Epidermal melanocyte (primary cell): ENCODE measurements around the gene CCDC28A.
"Not testable (repeated sequence)": the region's sequence is repeated elsewhere in the genome, so short reads cannot be mapped to it uniquely, and the experiment has no call there.

ENCODE experiments used
- DNase-seq: peaks from one replicate; pipeline ENCODE4 v3.0.0; 2011; ENCODE audit warnings: low spot score; ENCODE audit not compliant: insufficient read length

CCDC28A gene

DNA sequence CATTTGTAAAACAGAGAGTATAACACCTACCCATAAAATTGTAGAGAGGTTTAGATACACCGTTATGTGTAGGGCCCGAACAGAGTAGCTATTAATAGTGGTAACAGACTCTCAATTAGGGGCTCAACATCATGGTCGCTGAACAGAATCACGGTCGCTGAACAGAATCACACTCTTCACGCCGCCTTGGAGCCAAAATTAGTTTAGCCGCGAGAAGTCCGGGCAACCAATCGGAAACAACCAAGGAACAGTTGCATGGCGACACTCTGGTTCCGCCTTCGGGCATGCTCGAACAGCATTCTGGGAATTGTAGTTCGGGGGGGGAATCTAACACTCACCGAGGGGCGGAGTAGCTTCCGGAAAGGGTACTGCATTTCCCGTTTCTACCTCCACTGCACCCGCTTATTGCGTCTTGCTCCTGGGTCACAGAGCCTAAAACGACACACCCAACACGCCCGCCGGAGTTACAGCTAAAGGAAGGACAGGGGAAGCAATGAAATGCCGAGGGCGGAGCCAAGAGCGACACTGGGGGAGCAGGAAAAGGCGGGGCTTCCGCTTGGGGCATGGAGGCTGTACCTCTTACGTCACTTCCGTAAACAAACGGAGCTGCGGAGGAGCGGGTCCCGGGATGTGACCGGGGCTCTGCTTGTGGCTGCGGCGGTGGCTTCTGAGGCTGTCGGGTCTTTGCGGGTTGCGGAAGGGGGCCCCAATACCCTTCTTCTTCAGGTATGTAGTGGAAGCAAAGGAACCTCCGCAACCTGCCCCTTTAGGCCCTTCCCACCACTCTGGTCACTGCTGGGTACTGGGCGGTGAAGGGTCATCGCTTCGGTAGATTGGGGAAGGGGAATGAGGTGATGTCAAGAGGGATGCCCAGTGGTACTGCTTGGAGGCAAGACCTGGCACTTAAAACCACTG lies at the start of gene CCDC28A:
TSS of gene CCDC28A (plus strand) at position 593 of the 915 bp plus-strand sequence. CDS start 2,352 bp downstream, outside the sequence.
- DNase-seq: peak; percentile 84

DNA sequence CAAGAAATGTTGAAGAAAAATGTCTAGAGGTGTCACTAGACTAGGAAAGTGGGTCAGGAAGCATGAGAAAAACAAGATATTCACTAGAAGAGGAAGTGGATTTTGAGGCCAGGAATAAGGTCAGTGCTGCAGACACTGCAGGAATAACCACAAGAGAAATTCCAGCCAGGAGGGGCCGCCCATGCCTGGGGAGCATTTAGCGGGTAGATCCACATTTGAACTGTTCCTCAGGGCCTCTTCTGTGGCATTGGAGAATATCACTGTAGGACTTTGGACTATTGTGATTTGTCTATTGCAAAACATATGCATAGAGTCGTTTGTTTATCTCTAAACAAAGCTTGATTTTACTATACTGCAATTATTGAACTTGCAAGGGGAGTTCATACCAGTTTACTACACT lies 49.6 kb upstream of the CCDC28A start:
- DNase-seq: peak; percentile 42

GRCh38 chr6:138726066-138726756 lies 47.4 kb upstream of the CCDC28A start:
- no peak for DNase-seq

- DNase-seq: no peak
These were observed 46.8 kb upstream of the CCDC28A start for GRCh38 chr6:138726757-138727097.

DNA sequence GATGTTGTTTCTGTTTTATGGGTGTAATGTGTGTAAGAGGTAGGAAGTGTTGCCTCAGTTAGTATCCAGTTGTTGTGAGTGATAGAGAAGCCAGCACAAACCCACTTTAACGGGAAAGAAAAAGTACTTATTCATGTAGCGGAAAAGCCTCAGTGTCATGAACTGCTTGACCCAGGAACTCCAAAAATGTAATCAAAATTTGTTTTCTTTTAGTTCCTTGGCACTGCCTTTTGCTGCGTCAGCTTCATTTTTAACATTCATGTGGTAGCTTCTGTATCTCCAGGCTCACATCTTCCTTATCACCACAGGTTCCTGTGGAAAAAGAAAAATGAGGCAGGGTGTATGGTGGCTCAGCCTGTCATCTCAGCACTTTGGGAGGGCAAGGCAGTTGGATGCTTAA lies 46.4 kb upstream of the CCDC28A start:
- no peak for DNase-seq

- no peak for DNase-seq
These were observed 44.9 kb upstream of the CCDC28A start for GRCh38 chr6:138728662-138729061.

DNA sequence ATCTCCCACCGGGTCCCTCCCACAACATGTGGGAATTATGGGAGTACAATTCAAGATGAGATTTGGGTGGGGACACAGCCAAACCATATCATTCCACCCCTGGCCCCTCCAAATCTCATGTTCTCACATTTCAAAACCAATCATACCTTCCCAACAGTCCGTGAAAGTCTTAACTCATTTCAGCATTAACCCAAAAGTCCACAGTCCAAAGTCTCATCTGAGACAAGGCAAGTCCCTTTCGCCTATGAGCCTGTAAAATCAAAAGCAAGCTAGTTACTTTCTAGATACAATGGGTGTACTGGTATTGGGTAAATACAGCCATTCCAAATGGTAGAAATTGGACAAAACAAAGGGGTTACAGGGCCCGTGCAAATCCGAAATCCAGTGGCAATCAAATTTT lies 43.5 kb upstream of the CCDC28A start:
- DNase-seq: not testable (repeated sequence)

- DNase-seq: no peak
These were observed 39.0 kb upstream of the CCDC28A start for GRCh38 chr6:138734585-138734984.

- no peak for DNase-seq
These were observed 36.9 kb upstream of the CCDC28A start for GRCh38 chr6:138736640-138737039.

DNA sequence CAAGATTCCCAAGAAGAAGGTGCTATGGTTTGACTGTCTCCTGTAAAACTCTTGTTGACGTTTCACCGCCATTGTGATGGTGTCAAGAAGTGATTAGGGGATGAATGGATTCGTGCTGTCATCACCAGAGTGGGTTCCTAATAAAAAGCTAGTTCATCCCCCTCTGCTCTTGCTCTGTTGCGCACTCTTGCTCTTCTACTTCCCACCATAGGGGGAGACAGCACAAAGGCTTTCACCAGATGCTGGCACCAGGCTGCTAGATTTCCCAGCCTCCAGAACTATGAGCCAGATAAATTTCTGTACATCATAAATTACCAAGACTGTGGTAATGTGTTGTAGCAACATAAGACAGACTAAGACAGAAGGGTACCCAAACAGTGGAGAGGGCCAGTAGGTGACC lies 21.6 kb upstream of the CCDC28A start:
- no peak for DNase-seq

DNA sequence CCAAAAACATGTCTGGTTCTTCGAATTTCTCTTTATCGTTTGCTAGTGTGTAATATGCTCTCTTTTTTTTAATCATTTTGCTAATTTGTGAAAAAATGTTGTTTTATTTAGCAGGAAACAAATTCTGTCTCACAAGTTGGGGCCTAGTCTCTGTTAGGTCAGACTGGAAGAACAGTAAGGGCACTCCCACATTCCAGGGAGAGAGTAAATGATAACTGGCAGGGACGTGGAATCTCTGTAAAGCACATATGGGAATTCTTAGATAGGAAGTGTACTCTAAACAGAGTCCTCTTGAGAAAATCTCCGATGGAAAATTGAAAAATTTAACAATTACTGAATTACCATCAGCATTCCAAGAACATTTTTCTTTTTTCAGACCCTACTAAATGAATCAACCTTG lies 16.4 kb upstream of the CCDC28A start:
- DNase-seq: no peak

DNA sequence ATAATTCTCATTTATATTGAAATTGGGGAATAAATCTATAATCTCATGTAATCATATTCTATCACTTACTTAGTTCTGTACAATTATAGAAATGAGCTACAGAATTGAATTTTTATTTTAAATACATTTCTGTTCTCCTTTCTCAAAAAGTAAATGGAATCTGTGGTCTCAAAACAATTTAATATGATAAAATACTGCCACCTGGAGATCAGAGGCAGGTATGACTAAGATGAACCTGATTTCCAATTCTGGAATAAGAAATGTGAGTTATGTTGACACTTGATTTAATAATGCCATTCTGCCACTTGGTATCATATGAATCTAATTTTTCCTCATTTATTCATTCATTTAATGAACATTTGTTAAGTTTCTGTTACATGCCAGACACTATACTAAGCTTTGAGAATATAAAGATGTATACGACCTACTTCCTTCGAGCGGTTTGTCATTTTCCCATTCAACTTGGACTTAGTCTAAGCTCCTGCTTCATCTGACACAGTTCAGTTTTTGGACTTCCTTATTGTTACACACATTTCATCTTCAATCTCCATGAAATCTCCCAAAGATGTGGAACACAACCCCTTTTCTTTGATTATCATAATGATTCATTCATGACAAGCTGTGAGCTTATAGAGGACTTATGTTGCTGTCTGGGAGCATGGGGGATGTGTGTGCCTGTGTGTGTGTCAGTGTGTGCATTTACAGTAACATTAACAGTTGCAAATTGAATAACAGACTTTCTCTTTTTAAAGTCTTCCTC lies 7.5 kb upstream of the CCDC28A start:
- DNase-seq: no peak

GRCh38 chr6:138769102-138769676 lies 4.4 kb upstream of the CCDC28A start:
- no peak for DNase-seq

GRCh38 chr6:138772596-138773176 lies 883 bp upstream of the CCDC28A start:
- DNase-seq: no peak

- no peak for DNase-seq
These were observed 801 bp downstream of the CCDC28A start for GRCh38 chr6:138774370-138774769.

- DNase-seq: no peak
These were observed 3.1 kb downstream of the CCDC28A start for GRCh38 chr6:138776659-138777058.

DNA sequence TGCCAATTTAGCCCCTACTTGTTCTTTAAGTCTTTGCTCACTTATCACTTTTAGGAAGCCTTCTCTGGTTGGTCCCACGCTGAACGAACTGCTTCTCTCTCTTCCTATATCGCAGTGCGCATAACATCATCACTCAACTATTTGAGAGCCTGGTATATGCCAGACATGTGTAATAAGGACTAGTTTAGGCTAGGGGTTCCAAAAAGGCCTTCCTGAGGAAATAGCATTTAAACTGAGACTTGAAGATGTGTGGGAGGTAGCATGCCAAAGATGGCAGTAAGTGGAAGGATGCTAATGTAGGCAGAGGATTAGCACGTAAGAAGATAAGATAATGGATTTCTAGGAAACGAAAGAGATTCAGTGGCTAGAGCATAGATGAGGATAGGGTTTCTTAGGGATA lies 4.8 kb downstream of the CCDC28A start:
- no peak for DNase-seq

DNA sequence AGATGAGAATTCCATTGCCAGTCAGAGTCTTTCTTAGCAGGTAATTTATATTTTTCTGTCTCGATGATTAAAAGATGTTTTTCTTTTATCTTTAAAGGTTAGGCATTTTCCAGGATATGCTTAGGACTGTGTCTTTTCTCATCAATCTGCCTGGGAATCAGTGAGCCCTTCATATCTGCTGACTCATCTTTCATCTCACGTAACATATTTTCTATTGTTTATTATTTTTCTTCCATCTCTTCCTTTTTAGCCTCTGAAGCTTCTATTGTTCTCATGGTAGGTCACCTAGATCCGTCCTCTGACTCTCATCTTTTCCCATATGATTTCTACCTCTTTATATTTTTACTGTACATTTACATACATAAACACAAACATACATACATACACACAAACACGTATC lies 8.7 kb downstream of the CCDC28A start:
- DNase-seq: no peak

- DNase-seq: no peak
These were observed 11.5 kb downstream of the CCDC28A start for GRCh38 chr6:138785079-138785478.

- DNase-seq: no peak
These were observed 12.4 kb downstream of the CCDC28A start for GRCh38 chr6:138785980-138786379.

DNA sequence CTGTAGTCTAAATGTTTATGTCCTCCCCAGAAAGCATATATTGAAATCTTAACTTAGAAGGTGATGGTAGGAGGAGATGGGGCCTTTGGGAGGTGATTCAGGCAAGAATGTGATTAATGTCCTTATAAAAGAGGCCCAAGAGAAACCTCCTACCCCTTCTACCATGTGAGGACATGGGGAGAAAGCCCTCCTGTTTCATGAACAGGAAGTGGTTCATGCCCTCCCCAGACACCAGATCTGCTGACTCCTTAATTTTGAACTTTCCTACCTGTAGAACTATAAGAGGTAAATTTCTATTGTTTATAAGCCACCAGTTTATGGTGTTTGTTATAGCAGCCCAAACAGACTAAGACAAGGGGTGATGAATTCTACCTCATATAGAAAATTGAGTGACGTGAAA lies 13.6 kb downstream of the CCDC28A start:
- DNase-seq: no peak
